Esophagus muscularis mucosa (tissue), 4 donors: ENCODE data around the gene SH3BP5. TPM values are rescaled to one million over a fixed set of nuclear protein-coding genes. Genes with fewer than 3 reads are reported as not detected.

ENCODE experiments used
- DNase-seq: peaks from one replicate; pipeline ENCODE4 v3.0.0-alpha.2; 2017; ENCODE audit errors: extremely low spot score
- H3K27ac ChIP-seq, 4 donors: fragments of 200-600 bp; sonication (generic); replicated peaks in 1 of 4; 1 replicate in 3 of 4; 2 replicates in 1 of 4; pipeline ENCODE4 v1.5.1; 2016 to 2019; ENCODE audit warnings: mild to moderate bottlenecking in 1 of 4
- H3K27me3 ChIP-seq, 4 donors: fragments of 200-600 bp; sonication (generic); one replicate each; pipeline versions ENCODE4 v1.5.1 to v1.6.0; 2016 to 2019
- H3K36me3 ChIP-seq, 4 donors: fragments of 200-600 bp; sonication (generic); one replicate each; pipeline ENCODE4 v1.5.1; 2016 to 2019
- H3K4me1 ChIP-seq, 4 donors: fragments of 200-600 bp; sonication (generic); one replicate each; pipeline ENCODE4 v1.5.1; 2016 to 2019
- H3K4me3 ChIP-seq, 4 donors: fragments of 200-600 bp; sonication (generic); 1 replicate in 2 of 4; 2 replicates in 2 of 4; pipeline ENCODE4 v1.5.1; 2016 to 2019; ENCODE audit warnings: mild to moderate bottlenecking in 4 of 4, moderate library complexity in 1 of 4
- H3K9me3 ChIP-seq, 4 donors: fragments of 200-600 bp; sonication (generic); 1 replicate in 3 of 4; 2 replicates in 1 of 4; pipeline ENCODE4 v1.5.1; 2016 to 2019
- CTCF ChIP-seq, 3 experiments: fragments of 200-600 bp in 2 of 3; fragments of 450-650 bp in 1 of 3; sonication (generic) in 2 of 3; IDR thresholded peaks; one replicate each; pipeline ENCODE4 v1.5.1; 2017 to 2019; ENCODE audit warnings: antibody characterized with exemption in 3 of 3, mild to moderate bottlenecking in 2 of 3, moderate library complexity in 1 of 3
- EP300 ChIP-seq: sonication (generic); formaldehyde crosslinking; IDR thresholded peaks from one replicate; pipeline ENCODE4 v1.6.1; 2017; ENCODE audit warnings: antibody characterized with exemption
- POLR2A ChIP-seq: fragments of 450-650 bp; IDR thresholded peaks from one replicate; pipeline ENCODE4 v1.6.1; 2017; ENCODE audit warnings: antibody characterized with exemption, moderate library complexity, mild to moderate bottlenecking, low read depth
- POLR2AphosphoS5 ChIP-seq, 2 donors: sonication (generic); formaldehyde crosslinking; IDR thresholded peaks; one replicate each; pipeline ENCODE4 v1.6.1; 2017; ENCODE audit warnings: antibody characterized with exemption in 2 of 2
- WGBS: methylation state at CpG from one replicate; pipeline ENCODE4 v1.1.5; 2018; 5-methylcytosine and 5-hydroxymethylcytosine counted together
- intact Hi-C: fragments of 100-400 bp; cut with DNase I; formaldehyde crosslinking; loops from one replicate; pipeline ENCODE4 v1.15.1; 2023
- total RNA-seq, 4 donors: library from RNA; depleted of rRNA; stranded (reverse); fragments of >200 nt; gene quantifications; one replicate each; pipeline versions ENCODE4 v1.1.0 to v1.2.1, GENCODE V29; 2016

Gene SH3BP5
- total RNA-seq, 4 donors from 2014 or later = 26.2 to 56.5 (median 38.2) TPM

- no peak overlapping the region for H3K4me3 ChIP-seq
- no peak for DNase-seq
- peak overlapping the region in 1 of 4 donors; percentile 49 for H3K27ac ChIP-seq
- H3K27me3 ChIP-seq = no peaks in the 10 kb centered on the region
- TF ChIP-seq EP300 (no peak), CTCF (IDR thresholded peaks at IDR 0.05) (no peak), POLR2A (no peak), POLR2AphosphoS5 (IDR thresholded peaks at IDR 0.05) (no peak)
- no peaks in the 10 kb centered on the region for H3K9me3 ChIP-seq
- no peaks in the 10 kb centered on the region for H3K36me3 ChIP-seq
- intact Hi-C loops = no loop called here
- H3K4me1 ChIP-seq = peaks cover 6 to 38% (median 20%) of the 10 kb centered on the region in 4 donors
- WGBS = 83% methylated on average over 6 of the region's 6 CpGs
Observed at GRCh38 chr3:15310491-15311370, 21.7 kb downstream of the SH3BP5 start.

- TF ChIP-seq POLR2AphosphoS5 (IDR thresholded peaks at IDR 0.05) (no peak), CTCF (IDR thresholded peaks at IDR 0.05) (no peak), EP300 (no peak), POLR2A (no peak)
- WGBS = 82% methylated on average over 6 of the region's 6 CpGs
Observed at GRCh38 chr3:15309662-15310335, 22.6 kb downstream of the SH3BP5 start.

GRCh38 chr3:15307580-15307979 is 24.8 kb downstream of the SH3BP5 start:
- WGBS = 100% methylated on average over 11 of the region's 11 CpGs
- Histone ChIP-seq H3K27me3 (no peaks in the 10 kb centered on the region), H3K4me1 (peaks cover 0 to 21% (median 16%) of the 10 kb centered on the region in 4 donors), H3K4me3 (no peak overlapping the region), H3K9me3 (no peaks in the 10 kb centered on the region), H3K27ac (no peak overlapping the region), H3K36me3 (peaks cover 0 to 13% (median 6%) of the 10 kb centered on the region in 4 donors)
- intact Hi-C loops = no loop called here
- no peak for TF ChIP-seq CTCF (IDR thresholded peaks at IDR 0.05)
- TF ChIP-seq POLR2A = no peak
- no peak for TF ChIP-seq POLR2AphosphoS5 (IDR thresholded peaks at IDR 0.05)
- no peak for TF ChIP-seq EP300
- no peak for DNase-seq

More at GRCh38 chr3:15309662-15310335, 22.6 kb downstream of the SH3BP5 start:
- DNase-seq = no peak
- intact Hi-C loops = no loop called here
- Histone ChIP-seq H3K4me1 (peaks cover 0 to 29% (median 15%) of the 10 kb centered on the region in 4 donors), H3K27ac (peak overlapping the region; percentile 11 to 49 (median 24)), H3K4me3 (no peak overlapping the region), H3K36me3 (no peaks in the 10 kb centered on the region), H3K9me3 (no peaks in the 10 kb centered on the region), H3K27me3 (no peaks in the 10 kb centered on the region)

- H3K27me3 ChIP-seq = no peaks in the 10 kb centered on the region
- intact Hi-C loops = no loop called here
- H3K27ac ChIP-seq = no peak overlapping the region
- no peak for TF ChIP-seq POLR2AphosphoS5 (IDR thresholded peaks at IDR 0.05)
- no peak for TF ChIP-seq CTCF (IDR thresholded peaks at IDR 0.05)
- DNase-seq = no peak
- peaks cover 0 to 19% (median 8%) of the 10 kb centered on the region in 4 donors for H3K36me3 ChIP-seq
- H3K9me3 ChIP-seq = no peaks in the 10 kb centered on the region
- H3K4me1 ChIP-seq = peaks cover 0 to 21% (median 16%) of the 10 kb centered on the region in 4 donors
- WGBS = 94% methylated on average over 5 of the region's 5 CpGs
- H3K4me3 ChIP-seq = no peak overlapping the region
Observed at GRCh38 chr3:15306979-15307359, 25.4 kb downstream of the SH3BP5 start.
